Caki2 (cell line): ENCODE data around the gene XPO5. TPM values are rescaled to one million over a fixed set of nuclear protein-coding genes. Genes with fewer than 3 reads are reported as not detected.
A peak's percentile ranks its signal among the peaks of the same experiment; 100 is the strongest.

ENCODE experiments used
- DNase-seq: peaks from one replicate; pipeline ENCODE4 v3.0.0-alpha.2; 2015; ENCODE audit warnings: low read depth
- in situ Hi-C: cut with HindIII; loops from 2 replicates; pipeline ENCODE4 v1.10.0; 2016; ENCODE audit warnings: low sequenced_read_pairs, low pct_unique_long_range_greater_than_20kb, mixed read lengths
- total RNA-seq: library from RNA; depleted of rRNA; stranded (reverse); fragments of >200 nt; shearing (Covaris generic); gene quantifications from 2 replicates; pipeline ENCODE4 v1.2.3, GENCODE V29; 2014; ENCODE audit warnings: low replicate concordance; rRNA removed

The XPO5 gene
- 28.3 and 39.2 TPM in 2 replicates for total RNA-seq

GRCh38 chr6:43575772-43576551, at the start of gene XPO5, which contains the start of gene POLH:
Gene XPO5, minus strand, starts transcription at chr6:43576038. Its CDS starts 174 bp downstream, at chr6:43575864.
Gene POLH, plus strand, starts transcription at chr6:43576185. Its CDS starts 6,135 bp downstream, at chr6:43582320.
- in situ Hi-C loops: no loop called here
- peak; percentile 90 for DNase-seq

GRCh38 chr6:43625393-43625992, 49.7 kb upstream of the XPO5 start:
- no peak for DNase-seq
- in situ Hi-C loops: no loop called here

- in situ Hi-C loops: no loop called here
- DNase-seq: no peak
Observed at GRCh38 chr6:43624786-43625288, 49.0 kb upstream of the XPO5 start.

DNA sequence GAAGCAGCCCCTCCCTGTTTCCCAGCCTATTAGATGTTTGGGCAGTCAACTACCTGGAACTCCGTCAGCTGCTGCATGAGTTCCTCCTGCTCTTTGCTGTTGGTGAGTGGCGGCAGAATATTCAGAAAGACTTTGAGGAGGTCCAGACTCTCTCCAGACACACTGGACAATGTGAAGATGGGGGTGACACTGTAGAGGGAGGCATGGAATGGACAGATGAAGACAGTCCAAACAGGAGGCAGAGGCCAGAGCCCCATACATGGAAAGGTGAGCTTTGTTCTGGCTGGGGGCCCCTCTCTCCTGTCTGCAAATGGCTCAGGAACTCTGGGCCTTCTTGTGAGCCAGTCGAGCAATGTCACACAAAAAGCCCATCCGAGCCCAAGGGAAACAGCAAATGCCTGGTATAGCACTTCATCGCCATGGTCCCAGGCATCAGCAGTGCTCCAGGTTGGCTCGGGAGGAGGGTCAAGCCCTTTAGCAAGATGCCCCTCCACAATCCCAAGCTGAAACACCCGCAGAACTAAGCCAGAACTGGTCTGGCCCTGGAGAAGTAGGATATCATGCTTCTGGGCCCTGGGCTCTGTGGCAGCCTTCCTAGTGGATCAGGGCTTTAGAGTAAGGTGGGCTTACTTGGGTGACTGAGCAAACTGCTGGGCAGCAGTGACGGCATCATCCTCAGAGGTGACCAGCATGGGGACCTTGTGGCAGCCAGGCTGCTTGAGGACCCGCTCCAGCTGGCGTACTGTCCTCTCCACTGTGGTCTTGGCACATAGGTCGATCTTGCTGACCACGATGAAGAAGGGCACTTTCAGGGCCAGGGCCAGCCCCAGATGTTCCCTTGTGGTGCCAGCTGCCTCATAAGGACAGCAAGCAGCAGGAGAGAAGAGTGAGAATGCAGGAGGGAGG, 48.3 kb upstream of the XPO5 start:
- in situ Hi-C loops: no loop called here
- no peak for DNase-seq

DNA sequence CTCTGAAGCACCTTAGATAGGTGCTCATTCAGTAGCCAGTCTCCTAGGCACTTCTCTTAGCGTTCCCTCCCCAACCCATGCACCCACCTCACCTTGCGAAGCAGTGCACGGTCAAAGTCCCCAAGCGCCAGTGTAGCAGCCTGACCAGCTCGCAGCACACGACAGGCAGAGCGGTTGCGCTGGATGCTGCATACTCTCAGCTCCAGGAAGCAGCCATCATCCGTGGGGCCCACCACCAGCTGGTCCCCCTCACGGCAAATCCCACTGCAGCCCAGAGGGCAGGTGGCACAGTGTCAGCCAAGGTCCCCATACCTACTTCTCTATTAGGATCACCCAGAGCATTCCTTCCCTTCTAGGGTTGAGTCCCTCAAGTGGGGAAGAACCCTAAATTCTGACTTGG, 46.7 kb upstream of the XPO5 start:
- in situ Hi-C loops: no loop called here
- DNase-seq: no peak

DNA sequence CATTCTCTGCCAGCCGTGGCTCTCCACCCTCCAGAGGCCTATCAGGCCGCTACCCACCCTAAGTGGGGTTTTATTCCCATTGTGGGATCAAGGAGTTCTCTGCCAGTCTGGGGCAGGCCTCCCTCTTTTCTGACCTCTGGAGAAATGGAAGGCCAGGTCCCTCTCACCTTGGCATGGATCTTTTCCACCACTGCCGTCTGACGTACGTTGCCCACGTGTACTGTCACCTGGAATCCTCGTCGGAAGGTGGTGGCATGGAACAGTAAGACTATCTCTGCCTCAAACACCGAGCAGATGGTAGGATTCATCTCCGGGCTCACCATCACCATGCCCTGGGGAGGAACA, 46.0 kb upstream of the XPO5 start:
- DNase-seq: no peak
- in situ Hi-C loops: no loop called here

- DNase-seq: no peak
Observed at GRCh38 chr6:43621078-43621835, 45.4 kb upstream of the XPO5 start.

GRCh38 chr6:43616725-43617472, 41.1 kb upstream of the XPO5 start:
- DNase-seq: no peak
- in situ Hi-C loops: no loop called here

More at GRCh38 chr6:43621078-43621835, 45.4 kb upstream of the XPO5 start:
- in situ Hi-C loops: no loop called here

- no peak for DNase-seq
- in situ Hi-C loops: no loop called here
Observed at GRCh38 chr6:43614396-43614730, 38.5 kb upstream of the XPO5 start.

- DNase-seq: no peak
- in situ Hi-C loops: no loop called here
Observed at GRCh38 chr6:43613721-43614395, 38.0 kb upstream of the XPO5 start.

DNA sequence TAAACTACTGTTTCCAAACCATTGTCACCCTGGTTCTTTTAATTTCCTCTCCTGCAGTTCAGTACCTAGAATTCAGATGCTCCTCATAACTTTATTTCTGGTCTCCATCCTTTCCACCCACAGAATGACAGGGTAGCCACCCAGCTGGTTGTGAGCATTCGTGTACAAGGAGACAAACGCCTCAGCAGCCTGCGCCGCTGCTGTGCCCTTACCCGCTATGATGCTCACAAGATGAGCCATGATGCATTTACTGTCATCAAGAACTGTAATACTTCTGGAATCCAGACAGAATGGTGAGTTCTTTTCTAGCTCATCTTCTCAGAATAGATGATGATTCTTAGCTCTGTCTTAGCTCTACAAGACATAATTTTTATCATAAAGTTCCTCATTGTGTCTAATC, 34.6 kb upstream of the XPO5 start:
- in situ Hi-C loops: no loop called here
- DNase-seq: no peak

DNA sequence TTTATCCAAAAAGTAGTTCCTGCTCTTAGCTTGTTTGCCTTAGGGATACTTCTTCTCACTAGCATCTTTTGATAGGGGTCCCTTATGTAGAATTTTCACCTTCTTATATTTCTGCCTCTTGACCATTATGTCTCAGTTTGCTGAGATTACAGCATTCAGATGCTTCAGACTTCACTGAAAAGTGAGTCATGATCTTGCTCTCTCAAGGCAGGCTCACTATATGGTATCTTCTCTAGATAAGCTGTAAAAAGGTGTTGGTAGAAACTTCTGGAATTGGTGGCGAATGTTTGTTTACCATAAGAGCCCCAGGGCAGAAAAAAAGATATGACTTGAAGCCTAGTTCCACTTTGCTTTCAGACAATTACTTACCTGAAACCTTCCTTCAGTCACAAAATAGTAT, 33.6 kb upstream of the XPO5 start:
- DNase-seq: no peak
- in situ Hi-C loops: no loop called here

- DNase-seq: no peak
- in situ Hi-C loops: no loop called here
Observed at GRCh38 chr6:43608807-43609206, 33.0 kb upstream of the XPO5 start.

DNA sequence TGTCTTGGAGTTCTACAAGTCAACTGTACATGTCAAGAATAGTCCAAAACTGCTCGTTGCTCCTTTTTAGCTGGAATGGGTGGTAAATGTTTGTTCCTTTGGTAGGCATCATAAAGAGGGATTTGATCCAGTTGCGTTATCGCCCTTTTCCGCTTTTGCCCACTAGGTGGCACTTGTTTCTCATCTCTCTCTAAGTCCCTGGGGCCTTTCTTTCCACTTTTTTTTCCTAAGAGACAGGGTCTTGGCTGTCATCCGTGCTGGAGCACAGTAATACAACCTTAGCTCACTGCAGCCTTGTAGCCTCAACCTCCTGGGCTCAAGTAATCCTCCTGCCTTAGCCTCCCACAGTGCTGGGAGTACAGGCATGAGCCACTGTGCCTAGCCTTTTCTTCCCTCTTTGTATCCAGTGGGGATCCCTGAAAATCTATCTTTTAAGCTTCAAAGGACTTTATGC, 32.5 kb upstream of the XPO5 start:
- in situ Hi-C loops: no loop called here
- peak; percentile 62 for DNase-seq

DNA sequence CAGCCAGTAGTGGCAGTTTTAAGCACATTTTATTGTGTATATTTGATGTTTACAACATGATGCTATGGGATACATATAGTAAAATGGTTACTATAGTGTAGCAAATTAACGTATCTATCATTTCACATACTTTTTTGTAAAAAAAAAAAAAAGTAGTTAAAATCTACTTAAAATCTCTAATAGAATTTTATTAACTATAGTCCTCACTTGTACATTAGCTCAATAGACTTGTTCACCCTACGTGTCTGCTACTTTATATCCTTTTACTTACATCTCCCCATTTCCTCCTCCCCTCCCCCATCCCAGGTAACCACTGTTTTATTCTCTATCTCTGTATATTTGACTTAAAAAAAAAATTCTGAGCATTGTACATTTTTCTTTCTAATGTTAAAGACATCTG, 30.2 kb upstream of the XPO5 start:
- in situ Hi-C loops: no loop called here

GRCh38 chr6:43604174-43604573, 28.3 kb upstream of the XPO5 start:
- DNase-seq: no peak

More for the DNA sequence above, 30.2 kb upstream of the XPO5 start:
- no peak for DNase-seq

GRCh38 chr6:43600595-43600994, 24.8 kb upstream of the XPO5 start:
- no peak for DNase-seq
- in situ Hi-C loops: no loop called here

More at GRCh38 chr6:43604174-43604573, 28.3 kb upstream of the XPO5 start:
- in situ Hi-C loops: no loop called here
